Vagina (tissue), 2 donors: Measurements from ENCODE around the gene POU2AF2.

Source experiments
- CTCF ChIP-seq, 3 experiments: fragments of 450-650 bp in 2 of 3; fragments of 200-600 bp in 1 of 3; sonication (generic) in 1 of 3; IDR thresholded peaks; one replicate each; pipeline ENCODE4 v1.5.1; 2017 to 2019; ENCODE audit warnings: antibody characterized with exemption in 3 of 3, mild to moderate bottlenecking in 2 of 3, moderate library complexity in 2 of 3
- POLR2A ChIP-seq, 2 donors: fragments of 450-650 bp; IDR thresholded peaks; one replicate each; pipeline ENCODE4 v1.6.1; 2017; ENCODE audit warnings: antibody characterized with exemption in 2 of 2, mild to moderate bottlenecking in 2 of 2, moderate library complexity in 2 of 2
- POLR2AphosphoS5 ChIP-seq, 2 donors: sonication (generic); formaldehyde crosslinking; IDR thresholded peaks; one replicate each; pipeline ENCODE4 v1.9.0; 2017; ENCODE audit warnings: antibody characterized with exemption in 2 of 2, mild to moderate bottlenecking in 2 of 2, low read depth in 1 of 2; ENCODE audit not compliant: insufficient read depth in 1 of 2

GRCh38 chr11:111327908-111328624 lies 82.5 kb downstream of the POU2AF2 start:
- no peak for TF ChIP-seq CTCF (IDR thresholded peaks at IDR 0.05)
- TF ChIP-seq POLR2A (IDR thresholded peaks at IDR 0.05) = no peak
- no peak for TF ChIP-seq POLR2AphosphoS5 (IDR thresholded peaks at IDR 0.05; ENCODE audit: insufficient read depth in 1 of 2, low read depth in 1 of 2)
